ENCODE results near the gene NECAB3. TPM values are rescaled to one million over a fixed set of nuclear protein-coding genes. Genes with fewer than 3 reads are reported as not detected.

The NECAB3 gene
- total RNA-seq, 1 donor from 2014 or later: 58.6 TPM

GRCh38 chr20:33651562-33652048 is 22.6 kb downstream of the NECAB3 start:
- H3K4me1 Mint-ChIP-seq: peaks cover 74% of the 10 kb centered on the region
- DNase-seq (ENCODE audit: low spot score in 2 of 2, unreplicated experiment in 2 of 2): no peak
- no peak for TF ChIP-seq CTCF (IDR thresholded peaks at IDR 0.05; ENCODE audit: unreplicated experiment)
- H3K27me3 Mint-ChIP-seq (ENCODE audit: low read depth): no peaks in the 10 kb centered on the region
- H3K9me3 Mint-ChIP-seq: no peaks in the 10 kb centered on the region
- peak overlapping the region; percentile 20 for H3K4me3 Mint-ChIP-seq
- H3K36me3 Mint-ChIP-seq: peaks cover 4% of the 10 kb centered on the region
- H3K27ac Mint-ChIP-seq: peak overlapping the region; percentile 94

- Mint-ChIP-seq H3K4me1 (peaks cover 74% of the 10 kb centered on the region), H3K27ac (peak overlapping the region; percentile 94), H3K4me3 (peak overlapping the region; percentile 20), H3K36me3 (peaks cover 6% of the 10 kb centered on the region), H3K9me3 (no peaks in the 10 kb centered on the region), H3K27me3 (ENCODE audit: low read depth) (no peaks in the 10 kb centered on the region)
- DNase-seq (ENCODE audit: low spot score in 2 of 2, unreplicated experiment in 2 of 2): no peak
- TF ChIP-seq CTCF (IDR thresholded peaks at IDR 0.05; ENCODE audit: unreplicated experiment): no peak
These were observed 23.3 kb downstream of the NECAB3 start for GRCh38 chr20:33650753-33651561.

- H3K9me3 Mint-ChIP-seq: no peaks in the 10 kb centered on the region
- peak overlapping the region; percentile 82 for H3K27ac Mint-ChIP-seq
- no peak for TF ChIP-seq CTCF (IDR thresholded peaks at IDR 0.05; ENCODE audit: unreplicated experiment)
- no peak for DNase-seq (ENCODE audit: low spot score in 2 of 2, unreplicated experiment in 2 of 2)
- no peak overlapping the region for H3K4me3 Mint-ChIP-seq
- peaks cover 13% of the 10 kb centered on the region for H3K36me3 Mint-ChIP-seq
- H3K4me1 Mint-ChIP-seq: peaks cover 72% of the 10 kb centered on the region
- H3K27me3 Mint-ChIP-seq (ENCODE audit: low read depth): no peaks in the 10 kb centered on the region
These were observed 24.0 kb downstream of the NECAB3 start for GRCh38 chr20:33650111-33650752.

- peaks cover 21% of the 10 kb centered on the region for H3K36me3 Mint-ChIP-seq
- DNase-seq (ENCODE audit: low spot score in 2 of 2, unreplicated experiment in 2 of 2): no peak
- TF ChIP-seq CTCF (IDR thresholded peaks at IDR 0.05; ENCODE audit: unreplicated experiment): no peak
- peak overlapping the region; percentile 82 for H3K27ac Mint-ChIP-seq
- H3K4me1 Mint-ChIP-seq: peaks cover 62% of the 10 kb centered on the region
- H3K9me3 Mint-ChIP-seq: no peaks in the 10 kb centered on the region
- no peaks in the 10 kb centered on the region for H3K27me3 Mint-ChIP-seq (ENCODE audit: low read depth)
- no peak overlapping the region for H3K4me3 Mint-ChIP-seq
These were observed 25.0 kb downstream of the NECAB3 start for GRCh38 chr20:33649201-33649681.

GRCh38 chr20:33648396-33649004 is 25.7 kb downstream of the NECAB3 start:
- peaks cover 55% of the 10 kb centered on the region for H3K4me1 Mint-ChIP-seq
- peaks cover 21% of the 10 kb centered on the region for H3K36me3 Mint-ChIP-seq
- H3K27ac Mint-ChIP-seq: no peak overlapping the region
- no peaks in the 10 kb centered on the region for H3K9me3 Mint-ChIP-seq
- no peak for TF ChIP-seq CTCF (IDR thresholded peaks at IDR 0.05; ENCODE audit: unreplicated experiment)
- DNase-seq (ENCODE audit: low spot score in 2 of 2, unreplicated experiment in 2 of 2): no peak
- H3K4me3 Mint-ChIP-seq: no peak overlapping the region
- no peaks in the 10 kb centered on the region for H3K27me3 Mint-ChIP-seq (ENCODE audit: low read depth)
